Skeletal muscle tissue (tissue), 4 donors: ENCODE measurements around the gene CTAGE15. TPM values are rescaled to one million over a fixed set of nuclear protein-coding genes. Genes with fewer than 3 reads are reported as not detected.
"Not testable (repeated sequence)": the region's sequence is repeated elsewhere in the genome, so short reads cannot be mapped to it uniquely, and the experiment has no call there.

Experiments
- H3K27ac ChIP-seq: one replicate; pipeline ENCODE4 v1.7.0; 2013; ENCODE audit warnings: mild to moderate bottlenecking, low read depth, low read length, inconsistent platforms
- H3K27me3 ChIP-seq, 3 donors: one replicate each; pipeline ENCODE4 v1.7.0; 2013; ENCODE audit warnings: low read length in 3 of 3; ENCODE audit not compliant: control insufficient read depth in 3 of 3, insufficient read depth in 3 of 3
- H3K36me3 ChIP-seq, 3 donors: one replicate each; pipeline ENCODE4 v1.7.0; 2013; ENCODE audit warnings: low read length in 3 of 3; ENCODE audit not compliant: control insufficient read depth in 3 of 3, insufficient read depth in 3 of 3
- H3K4me1 ChIP-seq, 3 donors: one replicate each; pipeline ENCODE4 v1.7.0; 2013; ENCODE audit warnings: low read length in 3 of 3, mild to moderate bottlenecking in 3 of 3; ENCODE audit not compliant: control insufficient read depth in 3 of 3, insufficient read depth in 3 of 3
- H3K4me3 ChIP-seq, 3 donors: one replicate each; pipeline ENCODE4 v1.7.0; 2013; ENCODE audit warnings: low read length in 3 of 3
- H3K9ac ChIP-seq, 3 donors: one replicate each; pipeline ENCODE4 v1.7.0; 2013; ENCODE audit warnings: low read length in 3 of 3, mild to moderate bottlenecking in 3 of 3, moderate library complexity in 2 of 3, low read depth in 1 of 3
- H3K9me3 ChIP-seq, 3 donors: one replicate each; pipeline ENCODE4 v1.7.0; 2013; ENCODE audit warnings: low read length in 3 of 3; ENCODE audit not compliant: control insufficient read depth in 3 of 3
- total RNA-seq: library from RNA; depleted of rRNA; stranded (reverse); fragments of >200 nt; gene quantifications from one replicate; pipeline ENCODE4 v1.2.3, GENCODE V29; 2014
- donor health status: Osteomylitis.

Gene CTAGE15
- total RNA-seq, 1 donor from 2014 or later: under 0.01 TPM

DNA sequence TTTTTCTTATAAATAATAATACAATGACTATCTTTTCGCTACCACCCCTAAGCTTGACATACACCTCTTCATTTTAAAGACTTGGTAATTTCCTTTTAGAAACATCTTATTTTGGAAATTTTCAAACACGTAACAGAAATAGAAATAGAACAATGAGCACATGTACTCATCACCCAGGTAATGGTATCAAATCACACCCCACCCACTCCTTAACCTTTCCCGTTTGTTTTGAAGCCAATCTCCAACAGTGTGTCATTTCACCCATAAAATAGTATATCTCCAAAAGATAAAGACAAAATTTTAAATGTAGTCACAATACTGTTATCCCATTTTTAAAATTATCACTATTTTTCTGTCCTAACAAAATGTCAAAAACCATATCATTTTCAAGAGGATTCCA, 16.6 kb downstream of the CTAGE15 start:
- not testable (repeated sequence) for H3K27me3 ChIP-seq, H3K9ac ChIP-seq, H3K27ac ChIP-seq, H3K36me3 ChIP-seq, H3K4me3 ChIP-seq, H3K9me3 ChIP-seq, H3K4me1 ChIP-seq

DNA sequence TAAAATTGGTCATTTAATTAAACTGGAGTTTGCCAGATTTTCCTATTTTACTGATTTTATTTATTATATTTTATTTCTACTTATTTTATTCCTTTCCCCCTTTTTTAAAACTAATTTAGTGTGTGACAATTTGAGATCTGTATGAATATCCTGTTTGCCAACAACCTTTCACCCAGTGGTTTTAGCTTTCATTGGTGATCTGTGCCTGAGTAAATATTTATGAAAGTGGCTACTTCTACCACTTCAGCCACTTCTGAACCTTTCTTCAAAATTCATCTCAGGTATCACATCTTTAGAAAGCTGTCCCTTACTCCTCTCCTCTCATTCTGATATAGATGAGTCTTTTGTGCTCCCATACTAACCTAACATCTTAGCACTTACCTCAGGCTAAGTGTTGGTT, 18.3 kb downstream of the CTAGE15 start:
- not testable (repeated sequence) for H3K9ac ChIP-seq, H3K4me1 ChIP-seq, H3K4me3 ChIP-seq, H3K36me3 ChIP-seq, H3K9me3 ChIP-seq, H3K27ac ChIP-seq, H3K27me3 ChIP-seq

DNA sequence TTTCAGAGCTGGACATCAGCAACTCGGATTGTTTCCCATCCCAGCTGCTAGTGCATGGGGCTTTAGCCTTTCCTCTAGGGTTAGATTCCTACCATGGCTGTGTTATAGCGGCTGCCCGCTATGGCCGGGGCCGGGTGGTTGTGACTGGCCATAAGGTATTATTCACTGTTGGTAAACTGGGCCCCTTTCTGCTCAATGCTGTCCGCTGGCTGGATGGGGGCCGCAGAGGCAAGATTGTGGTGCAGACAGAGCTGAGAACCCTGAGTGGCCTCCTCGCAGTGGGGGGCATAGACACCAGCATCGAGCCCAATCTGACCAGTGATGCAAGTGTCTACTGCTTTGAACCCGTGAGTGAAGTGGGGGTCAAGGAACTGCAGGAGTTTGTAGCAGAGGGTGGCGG, 26.5 kb downstream of the CTAGE15 start:
- H3K4me1 ChIP-seq, H3K4me3 ChIP-seq, H3K27me3 ChIP-seq, H3K27ac ChIP-seq, H3K9me3 ChIP-seq, H3K36me3 ChIP-seq, H3K9ac ChIP-seq: not testable (repeated sequence)

DNA sequence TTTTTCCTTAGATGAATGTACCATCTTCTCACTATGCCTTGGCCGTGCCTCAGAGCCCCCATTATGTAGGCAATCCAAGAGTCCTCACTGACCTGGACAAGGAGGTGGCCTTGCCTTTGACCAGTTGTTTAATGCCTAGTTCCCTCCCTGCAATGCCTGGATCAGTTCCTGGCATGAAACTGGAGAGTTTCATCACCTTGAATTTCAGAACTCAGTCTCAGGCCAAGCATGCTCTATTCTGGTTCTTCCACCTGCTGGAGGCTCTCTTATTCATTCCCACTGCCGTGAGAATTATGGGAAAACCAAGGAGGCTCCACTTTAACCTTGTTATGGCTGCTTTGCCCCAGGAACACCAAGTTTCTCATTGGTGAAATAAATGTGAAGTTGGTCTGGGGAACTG, 31.9 kb downstream of the CTAGE15 start:
- not testable (repeated sequence) for H3K9ac ChIP-seq, H3K4me3 ChIP-seq, H3K4me1 ChIP-seq, H3K27ac ChIP-seq, H3K9me3 ChIP-seq, H3K27me3 ChIP-seq, H3K36me3 ChIP-seq

DNA sequence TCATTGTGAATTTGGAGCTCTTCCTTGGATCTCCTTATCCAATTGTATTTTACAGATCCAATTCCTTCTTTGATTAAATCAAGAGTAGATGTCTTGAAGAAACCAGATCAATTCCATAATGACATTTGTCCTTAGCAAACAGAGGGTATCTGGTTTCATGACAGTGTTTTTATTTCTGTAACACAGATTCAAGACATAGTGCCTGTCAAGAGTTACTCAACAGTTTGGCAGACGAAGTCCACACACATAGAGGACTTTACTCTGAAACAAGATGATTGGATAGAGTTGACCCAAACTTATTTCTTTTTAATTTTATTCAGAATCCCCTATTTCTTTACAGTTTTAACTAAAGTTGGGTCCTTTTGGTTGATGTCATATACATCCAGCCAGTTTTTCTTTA, 34.5 kb downstream of the CTAGE15 start:
- not testable (repeated sequence) for H3K4me3 ChIP-seq, H3K4me1 ChIP-seq, H3K9me3 ChIP-seq, H3K27me3 ChIP-seq, H3K27ac ChIP-seq, H3K36me3 ChIP-seq, H3K9ac ChIP-seq

DNA sequence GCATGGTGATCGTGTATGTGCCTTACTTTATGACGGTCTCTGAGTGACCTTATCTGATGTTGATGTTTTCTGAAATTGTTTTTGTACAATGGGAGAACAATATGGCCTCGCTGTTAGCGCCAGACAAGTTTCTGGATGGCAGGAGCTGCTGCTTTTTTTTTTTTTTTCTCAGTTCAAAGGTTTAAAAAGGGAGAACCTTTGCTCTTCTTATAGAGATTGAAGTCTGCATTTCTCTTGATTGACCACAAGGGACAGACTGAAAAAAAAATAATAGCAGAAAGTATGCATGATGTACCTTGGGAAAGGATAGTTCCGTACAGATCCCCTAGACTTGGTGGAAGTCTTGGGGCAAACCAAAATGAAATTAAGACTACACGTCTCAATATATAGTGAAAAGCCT, 43.9 kb downstream of the CTAGE15 start:
- not testable (repeated sequence) for H3K27me3 ChIP-seq, H3K9ac ChIP-seq, H3K36me3 ChIP-seq, H3K27ac ChIP-seq, H3K4me3 ChIP-seq, H3K9me3 ChIP-seq, H3K4me1 ChIP-seq

DNA sequence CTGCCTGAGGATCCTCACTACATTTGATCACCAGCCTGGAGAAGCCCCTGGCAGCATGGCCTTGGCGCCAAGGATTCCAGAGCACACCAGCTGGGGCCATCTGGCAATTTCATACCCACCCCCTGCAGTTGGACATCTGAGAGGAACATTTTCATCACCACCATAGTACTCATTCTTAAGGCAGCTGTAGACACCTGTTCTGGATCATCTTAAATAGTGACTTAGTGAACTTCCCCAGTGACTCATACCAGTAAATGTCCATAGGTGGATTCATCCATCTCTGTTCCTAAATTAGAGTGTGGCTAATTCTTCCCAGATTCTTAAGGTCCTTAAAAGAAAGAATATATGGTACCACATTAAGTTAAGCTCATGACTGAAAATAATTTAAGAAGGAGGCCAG, 45.6 kb downstream of the CTAGE15 start:
- not testable (repeated sequence) for H3K36me3 ChIP-seq, H3K9me3 ChIP-seq, H3K4me1 ChIP-seq, H3K27ac ChIP-seq, H3K27me3 ChIP-seq, H3K4me3 ChIP-seq, H3K9ac ChIP-seq

DNA sequence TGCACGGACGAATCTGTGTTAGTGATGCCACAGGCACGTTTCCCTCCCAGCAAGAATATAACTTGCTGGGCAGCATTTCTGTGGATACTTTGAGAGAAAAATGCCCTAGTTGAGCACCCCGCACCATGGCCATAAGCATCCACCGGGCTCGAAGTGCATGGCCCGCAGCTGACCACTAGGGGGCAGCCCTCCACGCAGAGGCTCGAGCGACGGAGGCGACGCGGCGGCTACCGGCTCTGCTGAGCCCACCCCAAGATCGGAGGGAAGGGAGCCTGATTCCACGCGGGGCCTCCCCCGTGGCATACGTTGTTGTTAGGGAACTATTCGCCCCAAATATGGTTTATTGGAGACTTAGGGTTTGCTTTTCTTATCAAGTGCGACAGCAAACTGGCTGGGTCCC, 48.5 kb downstream of the CTAGE15 start:
- H3K9me3 ChIP-seq, H3K4me3 ChIP-seq, H3K9ac ChIP-seq, H3K27ac ChIP-seq, H3K4me1 ChIP-seq, H3K36me3 ChIP-seq, H3K27me3 ChIP-seq: not testable (repeated sequence)

DNA sequence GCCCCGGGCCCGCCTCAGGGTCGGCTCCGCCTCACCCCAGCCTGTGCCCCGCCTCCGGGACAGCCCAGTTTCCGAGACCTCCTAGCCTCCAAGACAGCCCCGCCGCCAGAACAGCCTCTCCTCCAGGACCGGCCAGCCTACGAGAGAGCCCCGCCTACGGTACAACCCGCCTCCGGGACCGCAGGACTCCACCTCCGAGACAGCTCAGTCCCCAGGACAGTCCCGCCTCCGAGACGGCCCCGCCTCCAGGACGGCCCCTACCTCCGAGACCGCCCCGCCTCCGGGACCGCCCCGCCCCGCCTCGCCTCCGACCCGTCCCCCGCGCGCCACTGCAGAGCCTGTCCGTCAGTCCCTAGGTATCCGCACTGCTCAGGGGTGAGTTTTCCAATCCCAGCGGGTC, 49.0 kb downstream of the CTAGE15 start, which contains the start of gene TCAF2:
TCAF2 (plus strand) TSS at position 329 of the 400 bp plus-strand sequence.
- not testable (repeated sequence) for H3K4me1 ChIP-seq, H3K9me3 ChIP-seq, H3K4me3 ChIP-seq, H3K36me3 ChIP-seq, H3K9ac ChIP-seq, H3K27me3 ChIP-seq, H3K27ac ChIP-seq

DNA sequence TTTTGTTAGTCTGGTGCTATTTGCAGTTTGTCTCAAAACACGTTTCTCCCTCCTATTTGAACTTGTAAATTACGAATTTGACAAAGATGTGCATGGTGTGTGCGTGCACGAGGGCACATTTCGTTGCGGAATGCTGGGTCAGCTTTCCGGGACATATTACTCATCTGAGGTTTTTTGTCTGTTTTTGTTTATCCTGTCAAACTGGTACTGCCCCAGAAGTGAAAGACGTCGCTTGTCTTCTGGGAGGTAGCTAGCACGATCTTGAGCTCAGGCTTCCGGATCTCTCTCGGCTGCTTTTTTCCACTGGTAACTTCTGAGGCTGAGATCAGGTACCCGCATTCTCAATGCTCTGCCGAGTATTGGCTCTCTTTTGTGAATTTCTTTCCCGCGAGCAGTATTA, 49.6 kb downstream of the CTAGE15 start:
- H3K36me3 ChIP-seq, H3K4me1 ChIP-seq, H3K4me3 ChIP-seq, H3K27ac ChIP-seq, H3K9me3 ChIP-seq, H3K27me3 ChIP-seq, H3K9ac ChIP-seq: not testable (repeated sequence)

DNA sequence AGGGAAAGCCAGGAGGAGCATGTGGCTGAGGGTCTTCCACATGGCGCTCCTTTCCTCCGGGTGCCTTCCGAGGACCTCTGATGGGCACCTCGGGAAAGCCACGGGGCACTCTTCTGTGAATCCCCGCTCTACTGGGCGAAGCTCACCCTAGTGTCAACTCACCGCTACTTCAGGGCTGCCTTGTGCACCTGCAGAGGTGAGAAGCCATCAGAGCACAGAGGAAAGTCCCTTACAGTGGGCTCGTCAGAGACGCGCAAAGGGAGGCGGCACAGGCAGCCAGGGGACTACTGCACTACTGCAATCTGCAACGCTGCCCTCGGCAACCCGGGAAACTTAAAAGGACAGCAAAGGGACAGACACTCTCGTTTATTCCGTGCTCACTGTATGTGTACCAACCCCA, 50.5 kb downstream of the CTAGE15 start:
- H3K4me3 ChIP-seq, H3K36me3 ChIP-seq, H3K27ac ChIP-seq, H3K27me3 ChIP-seq, H3K4me1 ChIP-seq, H3K9me3 ChIP-seq, H3K9ac ChIP-seq: not testable (repeated sequence)
